Activated effector memory CD4-positive, alpha-beta T cell treated with Interleukin-2 at 50 U/mL for 16 hours (primary cell): ENCODE data around the gene PARP11.

Source experiments
- DNase-seq: peaks from one replicate; pipeline ENCODE4 v3.0.0-alpha.2; 2020

Gene PARP11

DNA sequence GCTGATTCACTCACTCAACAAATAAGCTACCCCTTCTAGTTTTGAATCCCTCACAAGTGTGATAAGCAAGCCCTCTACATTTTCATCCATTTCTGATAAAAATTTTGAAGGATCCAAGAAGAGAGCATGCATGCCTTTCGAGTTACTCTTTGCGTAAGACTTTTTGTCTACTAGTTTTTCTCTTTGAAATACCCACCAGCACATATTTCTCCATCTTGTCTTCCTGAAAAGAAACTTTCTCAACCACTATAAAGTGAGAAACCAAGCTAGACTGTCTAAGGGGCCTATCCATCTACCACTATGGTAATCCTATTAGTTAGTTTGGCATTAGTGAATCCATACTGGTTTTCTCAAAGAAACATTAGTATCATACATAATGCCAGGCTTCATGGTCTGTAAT is 56.9 kb downstream of the PARP11 start:
- DNase-seq = no peak

DNA sequence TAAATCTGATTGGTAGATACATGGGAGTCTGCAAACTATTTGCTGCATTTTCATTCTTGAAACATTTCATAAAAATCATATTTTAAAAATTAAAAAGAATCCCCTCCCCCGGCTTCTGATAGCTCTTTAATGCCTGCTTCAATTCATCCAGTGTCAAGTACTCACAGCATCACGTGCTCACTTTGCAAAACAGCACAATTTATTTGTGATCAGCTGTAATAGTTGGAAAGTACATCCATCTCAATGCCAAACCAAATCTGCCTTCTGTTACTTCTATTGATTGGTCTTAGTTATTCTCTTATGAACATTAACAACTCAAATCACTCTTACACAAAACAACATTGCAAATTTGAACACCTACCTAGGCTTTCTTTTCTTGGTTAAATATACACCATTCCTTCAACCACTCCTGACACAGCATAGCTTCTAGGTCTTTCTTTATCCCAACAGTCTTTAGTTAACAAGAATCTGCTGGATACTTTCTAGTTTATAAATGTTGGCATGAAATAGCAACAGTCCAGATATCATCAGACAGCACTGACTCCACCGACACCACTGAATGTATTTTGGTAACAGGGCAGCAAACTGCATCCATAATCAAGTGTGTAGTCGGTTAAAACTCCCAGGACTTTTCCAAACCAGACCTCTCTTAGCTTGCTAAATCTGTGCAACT is 58.0 kb downstream of the PARP11 start:
- DNase-seq = no peak

- DNase-seq = no peak
Measured at GRCh38 chr12:3810540-3810939, 62.7 kb downstream of the PARP11 start.

DNA sequence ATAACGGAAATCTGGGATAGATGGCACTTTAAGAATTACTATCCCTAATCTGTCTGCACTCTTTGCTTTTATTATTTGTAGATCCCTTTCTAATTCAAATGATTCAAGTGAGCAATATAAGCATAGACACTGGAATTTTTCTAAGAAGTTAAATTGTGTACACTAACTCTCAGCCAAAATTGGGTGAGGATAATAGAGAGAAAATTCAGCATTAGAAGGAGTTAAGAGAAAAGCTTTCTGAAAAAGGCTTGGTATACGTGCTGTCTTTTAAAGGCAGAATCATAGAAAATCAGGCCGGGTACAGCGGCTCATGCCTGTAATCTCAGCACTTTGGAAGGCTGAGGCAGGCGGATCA is 63.2 kb downstream of the PARP11 start:
- DNase-seq = no peak

DNA sequence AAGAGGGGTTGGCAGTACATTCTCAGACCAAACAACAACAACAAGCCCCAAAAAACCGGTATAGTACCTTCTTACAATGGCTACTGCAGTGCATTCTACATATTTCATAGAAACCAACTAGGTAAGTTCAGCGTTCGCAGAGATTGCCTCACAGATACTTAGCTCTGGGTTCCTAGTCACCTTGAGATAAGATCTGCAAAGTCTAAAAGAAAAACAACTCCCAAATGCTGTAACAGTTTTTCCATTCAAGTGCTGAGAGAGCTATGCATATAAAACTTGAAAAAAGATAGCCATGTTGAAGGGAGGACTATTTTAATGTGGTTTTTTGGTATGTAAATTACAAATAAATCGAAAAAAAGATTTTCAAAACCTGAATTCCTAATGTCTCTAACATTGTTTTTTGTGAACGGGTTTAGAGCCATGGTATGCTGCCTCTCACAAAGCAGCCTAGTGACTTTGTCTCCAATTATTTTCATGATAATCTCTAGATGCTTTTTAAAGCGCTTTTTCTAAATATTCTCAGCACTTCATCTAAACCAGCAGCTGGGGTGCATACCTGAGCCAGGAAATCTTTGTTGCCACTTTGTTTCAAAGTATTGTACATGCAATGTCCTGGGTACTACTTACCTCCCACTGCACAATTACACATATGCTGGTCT is 63.7 kb downstream of the PARP11 start:
- DNase-seq = no peak

- DNase-seq = no peak
Measured at GRCh38 chr12:3805077-3805476, 68.1 kb downstream of the PARP11 start.

DNA sequence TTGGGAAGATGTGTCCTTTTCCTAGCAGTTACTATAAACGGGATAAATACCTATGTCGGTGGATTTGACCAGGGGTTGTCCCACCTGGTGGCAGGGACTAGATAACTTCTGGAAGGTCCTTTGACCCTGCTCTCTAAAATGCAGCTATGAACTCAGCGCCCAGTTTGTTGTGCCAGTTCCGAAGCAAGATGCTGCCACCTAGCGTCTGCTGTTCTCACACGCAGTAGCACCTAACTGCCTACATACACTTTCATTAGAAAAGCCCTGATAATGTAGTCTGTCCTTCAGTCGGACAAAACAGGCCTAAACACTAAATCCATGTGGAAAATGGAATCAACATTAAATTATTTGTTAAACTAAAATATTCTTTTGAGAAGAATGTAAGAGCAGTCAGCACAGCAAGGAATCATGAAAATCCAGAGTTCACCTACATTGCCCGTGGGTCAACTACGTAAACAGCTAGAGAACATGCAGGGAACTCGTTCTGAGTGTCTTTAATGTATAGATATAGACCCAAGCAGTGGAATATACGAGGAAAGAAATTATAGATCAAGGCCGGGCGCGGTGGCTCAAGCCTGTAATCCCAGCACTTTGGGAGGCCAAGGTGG is 69.2 kb downstream of the PARP11 start:
- DNase-seq = peak; percentile 51

DNA sequence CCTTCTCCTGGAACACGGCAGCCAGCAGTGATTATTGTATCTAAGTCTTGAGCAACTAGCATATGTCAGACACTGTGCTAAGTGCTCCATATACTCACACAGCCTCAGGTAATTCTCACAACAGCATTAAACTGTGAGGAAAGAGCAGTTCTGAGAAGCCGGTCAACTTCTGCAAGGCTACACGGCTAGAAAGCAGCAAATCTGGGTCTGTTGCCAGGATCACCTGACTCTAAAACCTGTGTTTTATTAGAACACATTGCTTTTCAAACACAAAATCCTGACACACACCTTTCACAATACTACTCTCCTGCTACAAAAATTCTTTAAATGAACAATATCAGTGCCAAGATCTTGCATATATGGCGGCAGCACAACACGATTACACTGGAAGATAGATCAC is 70.5 kb downstream of the PARP11 start:
- DNase-seq = no peak

DNA sequence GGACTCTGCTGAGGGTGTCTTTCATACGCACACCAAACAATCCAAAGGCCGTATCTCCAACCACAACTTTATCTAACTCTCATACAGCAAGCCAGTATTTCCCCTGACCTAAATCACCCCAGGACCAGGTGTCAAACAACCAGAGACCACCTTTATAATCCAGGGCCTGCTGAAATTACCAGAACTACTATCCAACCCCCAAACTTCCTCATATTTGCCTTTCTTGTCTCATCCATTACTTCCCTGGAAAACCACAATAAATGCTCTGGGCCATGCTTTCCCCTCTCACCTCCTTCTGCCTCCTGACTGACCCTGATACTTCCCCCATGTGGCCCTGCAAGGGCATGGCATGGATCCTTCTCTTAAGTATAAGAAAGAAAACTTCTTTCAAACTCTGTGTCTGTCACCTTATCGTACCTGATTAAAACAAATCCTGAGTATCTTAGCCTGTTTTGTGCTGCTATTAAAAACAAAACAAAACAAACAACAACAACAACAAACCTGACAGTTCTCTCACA is 75.6 kb downstream of the PARP11 start:
- DNase-seq = no peak

DNA sequence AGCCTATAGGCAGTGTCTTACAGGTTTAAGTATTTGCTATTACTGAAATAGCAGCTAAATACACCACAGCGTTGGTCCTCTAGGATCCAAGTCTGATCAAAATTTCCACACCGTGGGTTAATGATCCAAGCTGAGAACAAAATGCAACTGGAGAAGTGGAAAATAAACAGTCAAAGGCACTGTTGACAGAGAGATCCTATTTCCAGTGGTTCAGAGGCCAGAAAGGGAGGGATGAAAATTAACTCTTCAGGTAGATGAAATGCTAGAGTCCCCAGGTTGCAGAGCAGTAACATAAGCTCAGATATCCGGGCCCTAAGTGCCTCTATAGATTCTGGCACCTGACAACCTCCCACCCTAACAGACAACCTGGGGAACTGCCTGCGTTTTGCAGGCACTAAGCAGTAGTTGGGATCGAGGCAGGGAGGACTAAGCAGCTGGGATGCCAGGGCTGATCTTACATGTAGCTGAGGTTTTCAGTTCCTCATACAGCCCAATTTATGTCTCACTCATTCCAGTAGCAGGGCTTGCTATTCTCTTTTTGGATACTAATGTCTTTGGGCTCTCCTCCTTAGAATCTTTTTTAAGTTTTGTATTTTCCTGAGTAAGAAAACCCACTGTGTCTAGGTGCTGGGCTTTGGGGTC is 77.6 kb downstream of the PARP11 start:
- DNase-seq = no peak

- no peak for DNase-seq
Measured at GRCh38 chr12:3795066-3795465, 78.1 kb downstream of the PARP11 start.

DNA sequence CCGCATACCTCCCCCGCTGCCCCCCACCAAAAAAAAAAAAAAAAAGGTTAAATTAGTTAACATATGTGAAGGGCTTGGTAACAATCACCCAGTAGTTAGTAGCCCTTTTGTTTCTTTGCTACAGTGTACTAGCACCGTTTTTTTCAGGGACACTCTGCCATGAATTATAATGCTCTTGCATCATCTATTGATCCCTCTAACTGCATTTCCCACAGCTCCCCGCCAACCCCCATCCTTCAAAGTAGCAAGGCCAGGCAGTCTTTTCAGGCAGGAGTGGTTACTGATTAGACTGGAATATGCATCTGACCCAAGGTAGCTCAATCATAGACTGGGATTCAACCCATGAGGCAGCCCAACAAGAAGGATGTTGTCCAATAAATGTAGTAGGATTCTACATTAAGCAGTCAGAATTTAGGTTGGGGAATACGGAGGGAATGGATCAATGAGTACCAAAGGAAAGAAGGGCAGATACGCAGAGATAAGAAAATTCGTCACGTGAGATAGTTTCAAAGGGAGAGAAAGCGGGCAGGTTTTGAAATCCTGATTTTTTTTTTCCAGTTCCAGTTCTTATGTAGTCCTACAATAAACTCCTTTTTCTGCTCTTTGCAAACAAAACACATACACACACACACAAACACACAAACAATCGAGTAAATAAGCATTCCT is 80.4 kb downstream of the PARP11 start:
- no peak for DNase-seq

- no peak for DNase-seq
Measured at GRCh38 chr12:3791256-3791874, 81.8 kb downstream of the PARP11 start.

DNA sequence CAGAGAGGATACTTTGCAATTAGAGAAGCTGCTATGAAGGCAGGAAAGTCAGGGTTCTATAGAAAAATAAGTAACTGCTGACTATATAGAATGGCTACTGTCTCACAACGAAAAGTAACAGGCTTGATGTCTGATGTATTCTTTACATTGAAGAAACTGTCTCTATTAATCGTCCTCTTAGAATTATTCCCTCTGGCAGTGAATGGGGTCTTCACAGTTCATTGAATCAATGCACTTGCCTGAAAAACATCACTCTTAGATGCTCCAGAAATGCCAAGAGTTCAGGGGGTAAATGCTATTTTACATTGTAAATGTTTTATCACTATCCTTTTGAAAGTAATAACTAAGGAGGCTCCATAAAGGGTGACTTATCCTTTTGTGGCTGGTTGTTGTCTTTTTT is 82.6 kb downstream of the PARP11 start:
- no peak for DNase-seq

GRCh38 chr12:3789838-3790237 is 83.4 kb downstream of the PARP11 start:
- no peak for DNase-seq

DNA sequence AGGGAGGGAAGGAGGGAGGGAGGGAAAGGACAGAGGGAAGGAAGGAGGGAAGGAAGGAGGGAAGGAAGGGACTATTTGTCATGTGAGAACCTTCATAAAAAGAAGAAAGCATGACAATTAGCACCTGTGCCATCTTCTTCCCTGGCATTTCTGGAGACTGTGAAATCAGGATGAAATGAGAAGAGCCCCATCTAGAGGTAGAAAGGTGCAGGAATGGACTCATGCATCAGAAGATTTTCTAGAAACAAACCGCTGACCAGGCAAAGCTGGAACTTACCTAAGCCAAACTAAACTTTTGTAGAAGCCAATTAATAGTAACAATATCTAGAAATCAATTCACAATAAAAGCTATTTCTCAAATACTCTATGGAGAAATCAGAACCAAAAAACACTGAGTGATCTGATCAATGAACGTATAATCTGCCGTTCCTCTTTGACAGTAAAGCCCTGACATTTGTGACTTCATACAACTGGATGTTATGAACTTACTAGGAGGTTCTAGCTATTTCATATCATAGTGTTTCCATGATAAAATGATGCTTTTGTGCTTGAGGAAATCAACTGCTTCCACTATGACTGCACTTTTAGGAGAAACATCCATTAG is 95.9 kb downstream of the PARP11 start:
- no peak for DNase-seq

DNA sequence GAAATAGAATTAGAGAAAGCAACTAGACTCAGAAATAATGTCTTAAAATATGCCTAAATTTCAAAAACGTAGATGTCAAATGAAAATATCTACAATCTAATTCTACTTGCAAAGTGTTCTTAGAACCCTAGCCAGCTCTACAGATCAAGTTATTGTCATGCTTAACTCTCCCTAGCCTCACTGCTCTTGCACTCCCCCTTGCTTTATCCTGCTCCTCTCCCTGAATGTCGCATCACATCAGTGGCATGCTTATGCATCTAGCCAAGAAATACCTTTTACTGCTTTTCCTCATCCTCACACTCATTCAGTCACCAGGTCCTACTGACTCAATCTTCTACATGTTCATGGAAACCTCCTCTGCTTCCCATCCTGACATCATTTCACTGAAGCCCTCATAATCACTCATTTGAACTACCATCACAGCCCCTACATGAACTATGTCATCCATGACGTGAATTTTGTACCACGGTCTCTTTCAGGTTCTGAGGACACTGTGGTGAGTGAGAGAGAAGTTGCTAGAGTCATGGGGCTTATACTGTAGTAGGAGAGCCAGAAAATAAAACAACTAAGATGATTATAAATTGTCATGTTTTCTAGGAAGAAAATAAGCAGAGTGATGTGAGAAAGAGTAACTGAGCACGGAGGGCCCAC is 97.7 kb downstream of the PARP11 start:
- no peak for DNase-seq

GRCh38 chr12:3772380-3772779 is 100.8 kb downstream of the PARP11 start:
- DNase-seq = no peak

DNA sequence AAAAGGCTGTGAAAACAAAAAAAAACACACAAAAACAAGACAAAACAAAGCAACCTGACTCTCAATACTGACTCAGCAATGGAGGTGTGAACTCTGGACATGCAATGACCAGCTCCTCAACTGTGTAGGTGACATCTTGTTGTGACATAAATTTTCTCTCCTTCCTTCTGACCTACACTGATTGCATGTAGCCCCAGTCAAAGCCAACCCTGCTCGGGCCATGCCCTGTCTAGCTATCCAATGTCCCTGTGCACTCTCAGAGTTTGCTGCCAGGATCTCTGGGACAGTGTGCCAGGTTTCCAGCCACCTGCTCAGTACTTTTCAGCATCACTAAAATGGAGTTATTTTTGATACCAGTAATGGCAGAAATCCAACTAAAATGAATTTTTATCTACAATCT is 101.3 kb downstream of the PARP11 start:
- no peak for DNase-seq

GRCh38 chr12:3770891-3771290 is 102.3 kb downstream of the PARP11 start:
- no peak for DNase-seq

GRCh38 chr12:3768911-3769447 is 104.2 kb downstream of the PARP11 start:
- DNase-seq = no peak
